RWPE2 (cell line): ENCODE results near the gene DRICH1.
A peak's percentile ranks its signal among the peaks of the same experiment; 100 is the strongest.
"Not testable (repeated sequence)": the region's sequence is repeated elsewhere in the genome, so short reads cannot be mapped to it uniquely, and the experiment has no call there.

Source experiments
- ATAC-seq: fragments of 200-7000 bp; cut with Tn5 transposase; 3 replicates; pipeline ENCODE4 v1.9.1; 2021; ENCODE audit warnings: low read depth
- DNase-seq: peaks from one replicate; pipeline ENCODE4 v3.0.0-alpha.2; 2020; ENCODE audit warnings: low spot score
- H3K27ac ChIP-seq: fragments of 450-650 bp; 2 replicates; pipeline ENCODE4 v1.5.1; 2017; ENCODE audit warnings: mild to moderate bottlenecking; ENCODE audit not compliant: poor library complexity, severe bottlenecking
- H3K27me3 ChIP-seq: fragments of 250-450 bp; sonication (Bioruptor Pico); 2 replicates; pipeline ENCODE4 v1.5.1; 2021; ENCODE audit warnings: mild to moderate bottlenecking, moderate library complexity; ENCODE audit not compliant: insufficient read depth, poor library complexity, severe bottlenecking
- H3K36me3 ChIP-seq: fragments of 250-450 bp; sonication (Bioruptor Pico); 2 replicates; pipeline ENCODE4 v1.5.1; 2020; ENCODE audit warnings: low read depth, mild to moderate bottlenecking, moderate library complexity
- H3K4me1 ChIP-seq: fragments of 250-450 bp; sonication (Bioruptor Pico); 2 replicates; pipeline ENCODE4 v1.5.1; 2021; ENCODE audit warnings: mild to moderate bottlenecking, moderate library complexity; ENCODE audit not compliant: insufficient read depth, poor library complexity, severe bottlenecking
- H3K4me3 ChIP-seq: fragments of 250-450 bp; sonication (Bioruptor Pico); 2 replicates; pipeline ENCODE4 v1.5.1; 2021; ENCODE audit warnings: mild to moderate bottlenecking, moderate library complexity; ENCODE audit not compliant: severe bottlenecking
- H3K9me3 ChIP-seq: fragments of 250-450 bp; sonication (Bioruptor Pico); 2 replicates; pipeline ENCODE4 v1.5.1; 2021; ENCODE audit warnings: mild to moderate bottlenecking, moderate library complexity; ENCODE audit not compliant: severe bottlenecking
- CTCF ChIP-seq: fragments of 450-650 bp; IDR thresholded peaks from one replicate; pipeline ENCODE4 v1.5.1; 2017; ENCODE audit warnings: mild to moderate bottlenecking, moderate library complexity; ENCODE audit not compliant: poor library complexity, severe bottlenecking

Gene DRICH1

DNA sequence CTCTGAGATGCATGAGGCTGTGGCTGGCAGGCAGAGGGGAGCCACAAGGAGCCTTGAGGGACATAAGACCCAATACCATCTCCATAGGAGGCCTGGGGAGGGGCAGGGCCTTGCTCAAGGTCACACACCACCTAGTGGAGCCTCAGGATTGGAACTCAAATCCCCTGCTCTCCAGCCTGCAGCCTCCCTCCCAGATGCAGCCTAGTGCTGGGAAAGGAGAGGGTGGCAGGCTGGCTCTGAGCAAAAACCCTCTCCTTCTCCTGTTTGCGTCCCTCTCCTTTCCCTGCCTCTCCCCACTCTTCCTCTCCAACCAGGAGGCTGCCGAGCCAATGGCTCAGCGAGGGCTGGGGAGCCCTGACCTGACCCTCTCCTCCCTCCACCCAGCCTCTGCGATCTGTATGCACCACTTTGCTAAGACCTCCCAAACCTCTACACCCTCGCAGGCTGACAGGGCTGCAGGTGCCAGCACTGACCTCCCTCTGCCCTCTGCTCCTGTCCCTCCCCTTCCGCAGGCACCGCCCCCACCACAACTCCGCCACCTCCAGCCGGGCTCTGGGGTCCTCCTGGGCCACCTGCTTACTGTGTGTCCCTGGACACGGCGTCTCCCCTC, 66.7 kb downstream of the DRICH1 start:
- no peak for TF ChIP-seq CTCF
- ATAC-seq (peak; percentile 44; the same call in 2 of the 3 replicates), DNase-seq (no peak)
- Histone ChIP-seq H3K4me1 (no peaks in the 10 kb centered on the region), H3K27me3 (peaks cover 29% of the 10 kb centered on the region), H3K9me3 (no peaks in the 10 kb centered on the region), H3K27ac (no peak overlapping the region), H3K36me3 (no peaks in the 10 kb centered on the region), H3K4me3 (no peak overlapping the region)

DNA sequence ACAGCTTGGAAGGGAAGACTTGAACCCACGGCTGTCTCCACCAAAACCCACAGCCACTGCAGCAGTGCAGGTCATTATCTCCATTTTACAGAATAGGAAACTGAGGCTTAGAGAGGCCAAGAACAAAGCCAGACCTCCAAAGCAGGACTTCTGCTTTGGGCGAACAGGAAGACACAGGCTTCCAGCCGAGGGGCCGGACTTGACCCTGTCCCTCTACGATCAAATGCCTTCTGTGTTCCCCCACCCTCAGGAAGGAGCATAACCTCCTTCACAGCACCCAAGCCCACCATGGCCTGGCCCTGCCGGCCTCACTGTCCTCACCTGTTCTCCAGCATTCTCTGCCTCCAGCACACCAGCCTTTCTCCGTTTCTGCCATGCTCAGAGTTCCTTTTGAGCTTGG, 67.8 kb downstream of the DRICH1 start:
- no peaks in the 10 kb centered on the region for H3K9me3 ChIP-seq
- no peak for ATAC-seq
- DNase-seq, result no peak
- no peaks in the 10 kb centered on the region for H3K4me1 ChIP-seq
- no peak overlapping the region for H3K27ac ChIP-seq
- TF ChIP-seq CTCF, result no peak
- no peaks in the 10 kb centered on the region for H3K36me3 ChIP-seq
- peaks cover 29% of the 10 kb centered on the region for H3K27me3 ChIP-seq
- H3K4me3 ChIP-seq, result no peak overlapping the region

GRCh38 chr22:23563111-23563510, 69.0 kb downstream of the DRICH1 start:
- DNase-seq (no peak), ATAC-seq (no peak)
- H3K4me1 ChIP-seq, result no peaks in the 10 kb centered on the region
- H3K9me3 ChIP-seq, result no peaks in the 10 kb centered on the region
- no peaks in the 10 kb centered on the region for H3K36me3 ChIP-seq
- H3K4me3 ChIP-seq, result no peak overlapping the region
- TF ChIP-seq CTCF, result no peak
- H3K27ac ChIP-seq, result no peak overlapping the region
- peaks cover 29% of the 10 kb centered on the region for H3K27me3 ChIP-seq

DNA sequence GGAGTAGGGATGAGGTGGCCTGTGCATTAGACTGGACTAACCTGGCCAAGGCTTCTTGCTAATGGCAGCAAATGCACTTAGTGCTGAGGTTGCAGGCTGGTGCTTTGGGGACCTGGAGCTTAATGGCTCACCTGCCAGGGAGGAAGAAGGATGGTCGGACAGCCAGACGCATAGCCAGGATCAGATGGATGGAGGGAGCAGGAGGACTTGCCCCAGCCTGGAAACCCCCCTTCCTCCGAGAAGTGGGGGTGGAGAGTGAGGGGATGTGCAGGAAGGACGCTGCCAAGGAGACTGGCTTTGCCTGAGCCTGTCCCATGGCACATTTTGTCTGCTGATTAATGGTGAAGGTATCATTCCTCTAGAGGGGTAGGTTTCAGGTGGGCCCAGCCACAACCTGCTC, 69.9 kb downstream of the DRICH1 start:
- ATAC-seq, result no peak
- H3K27ac ChIP-seq, result no peak overlapping the region

GRCh38 chr22:23561025-23561510, 71.1 kb downstream of the DRICH1 start:
- not testable (repeated sequence) for H3K36me3 ChIP-seq, H3K27ac ChIP-seq, ATAC-seq, H3K4me3 ChIP-seq, H3K9me3 ChIP-seq, H3K4me1 ChIP-seq, DNase-seq
- peaks cover 15% of the 10 kb centered on the region for H3K27me3 ChIP-seq

More for the DNA sequence above, 69.9 kb downstream of the DRICH1 start:
- Histone ChIP-seq H3K4me1 (no peaks in the 10 kb centered on the region), H3K36me3 (no peaks in the 10 kb centered on the region), H3K4me3 (no peak overlapping the region), H3K9me3 (no peaks in the 10 kb centered on the region), H3K27me3 (peaks cover 25% of the 10 kb centered on the region)
- TF ChIP-seq CTCF, result no peak
- no peak for DNase-seq

DNA sequence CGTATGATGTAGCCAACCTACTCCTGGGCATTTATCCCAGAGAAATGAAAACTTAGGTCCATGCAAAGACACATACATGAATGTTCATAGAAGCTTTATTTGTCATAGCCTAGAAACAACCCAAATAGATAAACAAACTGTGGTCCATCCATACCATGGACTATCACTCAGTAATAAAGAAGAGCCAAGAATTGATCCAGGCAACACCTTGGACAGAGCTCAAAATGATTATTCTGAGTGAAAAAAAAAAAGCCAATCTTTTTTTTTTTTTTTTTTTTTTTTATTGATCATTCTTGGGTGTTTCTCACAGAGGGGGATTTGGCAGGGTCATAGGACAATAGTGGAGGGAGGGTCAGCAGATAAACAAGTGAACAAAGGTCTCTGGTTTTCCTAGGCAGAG, 71.9 kb downstream of the DRICH1 start:
- H3K27me3 ChIP-seq, H3K4me1 ChIP-seq, H3K9me3 ChIP-seq, H3K27ac ChIP-seq, H3K36me3 ChIP-seq, H3K4me3 ChIP-seq, ATAC-seq, DNase-seq: not testable (repeated sequence)
